HG02981 (cell line): ENCODE measurements around the gene TDRD1.

Experiments
- ATAC-seq: cut with Tn5 transposase; IDR thresholded peaks from one replicate; pipeline ENCODE4 v1.9.1; 2021; ENCODE audit warnings: mild to moderate bottlenecking, moderate library complexity; ENCODE audit not compliant: unreplicated experiment

TDRD1 gene

GRCh38 chr10:114174695-114175188 lies 4.4 kb upstream of the TDRD1 start:
- peak; percentile 5 for ATAC-seq

- no peak for ATAC-seq
Observed at GRCh38 chr10:114175667-114176066, 3.5 kb upstream of the TDRD1 start.

DNA sequence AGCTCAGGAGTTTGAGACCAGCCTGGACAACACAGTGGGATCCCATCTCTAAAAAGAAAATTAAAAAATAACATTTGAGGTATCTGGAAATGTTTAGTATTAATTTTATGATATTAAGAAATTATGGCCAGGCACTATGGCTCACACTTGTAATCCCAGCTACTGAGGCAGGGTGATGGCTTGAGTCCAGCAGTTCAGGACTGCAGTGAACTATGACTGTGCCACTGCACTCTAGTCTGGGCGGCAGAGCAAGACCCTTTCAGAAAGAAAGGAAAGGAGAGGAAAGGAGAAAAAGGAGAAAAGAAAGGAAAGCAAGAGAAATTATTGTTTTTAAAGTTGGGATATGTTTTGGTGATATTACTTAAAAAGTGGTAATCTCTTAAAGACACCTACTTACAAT lies 2.6 kb upstream of the TDRD1 start:
- ATAC-seq: no peak

DNA sequence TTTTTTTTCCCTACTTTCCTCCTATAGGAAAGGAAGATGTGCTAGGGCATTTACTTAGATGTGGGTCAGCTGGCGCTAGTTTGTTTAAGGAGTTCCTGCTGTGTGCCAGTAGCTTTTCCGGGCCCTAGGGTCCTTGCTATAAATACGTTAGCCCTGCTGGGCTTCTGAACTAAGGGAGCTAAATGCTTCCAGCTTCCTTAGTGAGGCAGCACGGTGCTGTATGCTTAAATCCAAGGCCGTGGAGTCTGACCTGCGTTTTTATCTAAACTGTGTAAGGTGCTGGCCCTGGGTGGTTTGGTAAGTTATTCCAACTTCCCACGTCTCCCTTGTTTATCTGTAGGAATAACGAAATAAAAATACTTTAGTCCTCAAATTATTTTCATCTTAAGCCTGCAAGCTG lies 594 bp downstream of the TDRD1 start:
- no peak for ATAC-seq

DNA sequence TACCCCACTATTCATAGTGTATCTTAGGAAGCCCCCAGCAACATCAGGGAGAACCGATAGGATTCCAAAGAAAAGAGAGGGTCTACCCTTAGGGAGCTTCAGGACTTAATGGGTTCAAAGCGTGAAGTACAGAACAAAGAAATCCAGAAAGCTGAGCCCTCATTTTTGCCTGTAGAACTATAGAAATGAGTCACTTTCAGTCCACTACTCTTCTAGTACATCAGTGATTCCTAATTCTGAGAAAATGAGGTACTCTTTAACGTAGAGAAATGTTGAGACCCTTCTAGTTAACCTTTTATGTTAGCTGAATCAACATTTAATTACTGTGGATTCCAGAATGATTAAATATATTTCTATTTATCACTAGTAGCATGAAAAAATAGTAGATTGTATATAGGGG lies 1.8 kb downstream of the TDRD1 start:
- no peak for ATAC-seq

- no peak for ATAC-seq
Observed at GRCh38 chr10:114181971-114182370, 2.8 kb downstream of the TDRD1 start.

DNA sequence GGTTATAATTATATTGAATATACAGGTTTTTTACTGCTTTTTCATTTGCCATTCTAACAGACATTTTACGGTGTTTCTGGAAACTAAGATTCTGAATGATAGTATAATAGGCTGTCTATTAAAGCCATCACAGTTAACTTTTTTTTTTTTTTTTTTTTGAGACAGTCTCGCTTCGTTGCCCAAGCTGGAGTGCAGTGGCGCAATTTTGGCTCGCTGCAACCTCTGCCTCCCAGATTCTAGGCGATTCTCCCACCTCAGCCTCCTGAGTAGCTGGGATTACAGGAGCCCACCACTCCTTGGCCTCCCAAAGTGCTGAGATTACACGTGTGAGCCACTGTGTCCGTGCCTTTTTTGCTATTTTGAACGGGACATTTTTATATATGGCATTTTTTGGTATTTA lies 4.4 kb downstream of the TDRD1 start:
- no peak for ATAC-seq

GRCh38 chr10:114184276-114184675 lies 5.1 kb downstream of the TDRD1 start:
- ATAC-seq: no peak

DNA sequence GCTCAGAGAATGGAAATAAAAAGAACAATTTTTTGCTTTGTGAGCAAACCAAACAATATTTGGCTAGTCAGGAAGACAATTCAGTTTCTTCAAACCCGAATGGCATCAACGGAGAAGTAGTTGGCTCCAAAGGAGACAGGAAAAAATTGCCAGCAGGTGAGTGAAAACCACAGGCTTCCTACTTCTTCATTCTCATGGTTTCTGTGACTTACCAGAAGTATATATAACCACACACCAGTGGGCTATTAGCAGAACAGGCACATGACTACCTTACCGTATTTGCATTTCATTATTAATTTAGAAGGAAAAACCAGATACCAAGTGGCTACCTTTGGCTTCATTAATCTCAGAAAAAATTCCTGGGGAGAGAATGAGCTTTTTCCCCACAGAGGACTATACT lies 8.8 kb downstream of the TDRD1 start:
- ATAC-seq: peak; percentile 69

- ATAC-seq: no peak
Observed at GRCh38 chr10:114188900-114189299, 9.7 kb downstream of the TDRD1 start.

GRCh38 chr10:114189700-114190099 lies 10.5 kb downstream of the TDRD1 start:
- ATAC-seq: no peak

- peak; percentile 95 for ATAC-seq
Observed at GRCh38 chr10:114195079-114195478, 15.9 kb downstream of the TDRD1 start.

- ATAC-seq: no peak
Observed at GRCh38 chr10:114199239-114199638, 20.1 kb downstream of the TDRD1 start.

- ATAC-seq: no peak
Observed at GRCh38 chr10:114202812-114203211, 23.7 kb downstream of the TDRD1 start.

GRCh38 chr10:114206902-114207301 lies 27.7 kb downstream of the TDRD1 start:
- no peak for ATAC-seq

GRCh38 chr10:114207349-114207748 lies 28.2 kb downstream of the TDRD1 start:
- no peak for ATAC-seq

- ATAC-seq: no peak
Observed at GRCh38 chr10:114208351-114208750, 29.2 kb downstream of the TDRD1 start.

DNA sequence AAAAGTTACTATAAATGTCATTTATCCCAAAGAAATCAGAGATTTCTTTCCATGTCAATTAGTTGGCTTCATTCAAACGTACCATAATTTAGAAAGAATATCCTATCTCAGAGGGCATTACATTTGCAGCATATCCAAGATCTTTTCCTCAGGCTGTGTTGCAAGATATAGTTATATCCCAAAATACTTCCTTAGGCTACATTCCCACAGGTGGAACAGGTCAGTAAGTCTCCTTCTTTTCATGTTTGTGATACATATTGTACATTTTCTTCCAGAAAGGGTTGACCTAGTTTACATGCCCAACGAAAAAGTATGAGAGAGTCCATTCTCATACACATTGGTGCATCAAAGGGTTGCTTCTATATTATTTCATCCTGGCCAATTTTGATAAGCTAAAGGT lies 33.0 kb downstream of the TDRD1 start:
- ATAC-seq: no peak

DNA sequence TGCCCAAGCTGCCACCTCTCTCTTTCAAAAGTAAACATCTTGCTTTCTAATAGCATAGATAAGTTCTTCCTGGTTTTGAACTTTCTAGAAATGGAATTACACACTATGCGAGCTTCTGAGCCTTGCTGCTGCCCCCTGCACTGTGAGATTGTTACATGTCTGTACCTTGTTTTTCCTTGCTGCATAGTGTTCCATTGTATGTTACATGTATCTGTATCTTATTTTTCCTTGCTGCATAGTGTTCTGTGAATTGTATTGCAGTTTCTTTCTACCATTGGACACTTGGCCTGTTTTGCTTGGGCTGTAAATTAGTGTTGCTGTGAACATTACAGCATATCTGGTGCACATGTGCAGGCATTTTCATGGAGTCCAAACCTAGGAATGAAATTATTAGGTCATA lies 35.9 kb downstream of the TDRD1 start:
- no peak for ATAC-seq

- ATAC-seq: no peak
Observed at GRCh38 chr10:114220281-114220680, 41.1 kb downstream of the TDRD1 start.

DNA sequence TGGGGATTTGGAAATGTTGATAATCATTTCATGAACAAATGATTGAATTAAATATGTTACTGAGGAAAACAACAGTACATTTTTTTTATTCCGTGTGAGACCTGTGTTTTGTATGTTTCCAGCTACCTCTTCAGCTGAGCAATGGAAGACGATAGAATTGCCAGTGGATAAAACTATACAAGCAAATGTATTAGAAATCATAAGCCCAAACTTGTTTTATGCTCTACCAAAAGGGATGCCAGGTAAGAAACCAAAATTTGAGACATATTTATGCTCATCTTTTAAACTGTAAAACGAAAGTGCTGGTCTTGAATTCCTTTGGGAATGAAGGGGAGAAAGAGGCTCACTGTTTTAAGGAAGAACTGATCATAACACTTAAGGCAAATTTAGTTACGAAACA lies 42.1 kb downstream of the TDRD1 start:
- ATAC-seq: no peak

DNA sequence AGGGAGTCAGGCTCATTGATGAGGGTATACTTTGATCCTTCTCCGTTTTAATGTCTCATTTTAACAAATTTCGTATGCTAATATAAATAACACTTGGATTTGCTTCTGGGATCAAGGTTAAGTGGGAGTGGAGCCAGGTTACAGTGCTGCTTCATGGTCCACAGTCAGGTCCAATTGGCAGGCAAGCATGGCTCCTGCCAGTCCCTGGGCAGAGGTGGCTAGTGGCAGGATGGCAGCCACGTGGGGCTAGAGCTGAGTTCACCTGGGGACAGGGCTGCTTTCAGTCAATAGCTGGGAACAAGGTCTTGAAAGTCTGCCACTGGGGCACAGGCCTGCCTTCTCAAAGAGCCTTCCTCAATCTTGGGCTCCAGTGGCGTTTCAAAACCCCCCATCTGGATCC lies 43.9 kb downstream of the TDRD1 start:
- no peak for ATAC-seq

DNA sequence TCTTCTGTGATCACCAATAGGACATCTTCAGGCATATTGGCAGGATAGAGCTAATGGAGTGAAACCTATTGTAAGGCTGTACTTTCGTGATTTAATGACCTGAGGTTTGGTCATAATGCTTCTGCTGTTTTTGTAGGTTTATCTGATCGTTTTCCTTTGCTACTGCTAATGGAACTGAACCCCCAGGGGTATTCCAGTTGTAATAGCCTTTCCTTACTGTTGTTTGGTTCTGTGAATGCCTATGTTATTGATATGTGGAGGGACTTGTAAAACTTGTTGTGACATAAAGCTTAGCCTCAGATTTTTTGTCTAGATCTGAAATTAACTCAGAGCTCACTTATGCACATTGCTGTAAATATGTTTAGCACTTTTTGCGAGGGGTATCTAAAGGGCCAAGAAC lies 49.0 kb downstream of the TDRD1 start:
- ATAC-seq: no peak
